BJ (cell line): Measurements from ENCODE around the gene SLC2A6. TPM values are rescaled to one million over a fixed set of nuclear protein-coding genes. Genes with fewer than 3 reads are reported as not detected.

Source experiments
- CTCF ChIA-PET: fragments of 350-600 bp; formaldehyde crosslinking; extraction: SDS; loops from one replicate; lab custom pipeline; 2021; ENCODE audit warnings: antibody characterized with exemption, inconsistent platforms; lab: Yijun Ruan, JAX
- POLR2A ChIA-PET: fragments of 300-600 bp; sonication (Branson Sonifier 250); formaldehyde crosslinking; extraction: SDS; loops from one replicate; lab custom pipeline; 2021; ENCODE audit warnings: antibody characterized with exemption; lab: Charles Lee
- DNase-seq: peaks from one replicate; pipeline ENCODE4 v3.0.0-alpha.2; 2011; ENCODE audit warnings: low read depth
- H3K27me3 ChIP-seq: 2 replicates; pipeline ENCODE4 v1.6.0; 2011; ENCODE audit warnings: low read length; ENCODE audit not compliant: control insufficient read depth, insufficient read depth
- H3K36me3 ChIP-seq: 2 replicates; pipeline ENCODE4 v1.5.1; 2011; ENCODE audit warnings: low read length; ENCODE audit not compliant: control insufficient read depth, insufficient read depth
- H3K4me3 ChIP-seq: 2 replicates; pipeline ENCODE4 v1.5.1; 2011; ENCODE audit warnings: low read depth, mild to moderate bottlenecking, control low read depth, low read length
- CTCF ChIP-seq: IDR thresholded peaks from 2 replicates; pipeline ENCODE4 v1.5.1; 2011; ENCODE audit warnings: low read depth, mild to moderate bottlenecking, control low read depth, inconsistent platforms, low read length, moderate library complexity; ENCODE audit not compliant: insufficient read depth
- polyA plus RNA-seq: library from polyadenylated mRNA; depleted of rRNA; stranded (reverse); fragments of >200 nt; gene quantifications from 2 replicates; pipeline ENCODE4 v1.2.3, GENCODE V29; 2011

Gene SLC2A6
- polyA plus RNA-seq, 1 experiment, result 9.0 TPM

GRCh38 chr9:133474215-133474614 lies 4.7 kb downstream of the SLC2A6 start:
- ChIA-PET POLR2A (no interaction called here), CTCF (no interaction called here)
- no peak for DNase-seq
- no peak overlapping the region for H3K4me3 ChIP-seq
- no peak for TF ChIP-seq CTCF
- peaks cover 8% of the 10 kb centered on the region for H3K36me3 ChIP-seq
- no peaks in the 10 kb centered on the region for H3K27me3 ChIP-seq

- H3K27me3 ChIP-seq, result no peaks in the 10 kb centered on the region
- peaks cover 8% of the 10 kb centered on the region for H3K36me3 ChIP-seq
- DNase-seq, result no peak
- ChIA-PET POLR2A (no interaction called here), CTCF (no interaction called here)
- TF ChIP-seq CTCF, result no peak
- H3K4me3 ChIP-seq, result no peak overlapping the region
These were observed 5.2 kb downstream of the SLC2A6 start for GRCh38 chr9:133473743-133474142.

- DNase-seq, result no peak
- peaks cover 8% of the 10 kb centered on the region for H3K36me3 ChIP-seq
- CTCF ChIA-PET, result interaction anchor here (0.8 kb wide), 1 partner anchor 13 kb away, joined by 4 read pairs; the partner anchor contains the start of gene CACFD1
- H3K4me3 ChIP-seq, result no peak overlapping the region
- POLR2A ChIA-PET, result no interaction called here
- H3K27me3 ChIP-seq, result no peaks in the 10 kb centered on the region
- no peak for TF ChIP-seq CTCF
These were observed 6.0 kb downstream of the SLC2A6 start for GRCh38 chr9:133472753-133473378.

GRCh38 chr9:133472277-133472645 lies 6.6 kb downstream of the SLC2A6 start:
- peaks cover 8% of the 10 kb centered on the region for H3K36me3 ChIP-seq
- CTCF ChIA-PET, result interaction anchor here (0.8 kb wide), 1 partner anchor 12 kb away, joined by 4 read pairs; the partner anchor contains the start of gene CACFD1

More at GRCh38 chr9:133472277-133472645, 6.6 kb downstream of the SLC2A6 start:
- no peak for TF ChIP-seq CTCF
- Histone ChIP-seq H3K27me3 (no peaks in the 10 kb centered on the region), H3K4me3 (no peak overlapping the region)
- POLR2A ChIA-PET, result no interaction called here
- DNase-seq, result no peak
